ENCODE results near the gene MRPS18C.

- TF ChIP-seq EP300 (IDR thresholded peaks at IDR 0.05; ENCODE audit: low read depth) (no peak), POLR2A (IDR thresholded peaks at IDR 0.05) (no peak)
- TF ChIP-seq, protein P1, sequence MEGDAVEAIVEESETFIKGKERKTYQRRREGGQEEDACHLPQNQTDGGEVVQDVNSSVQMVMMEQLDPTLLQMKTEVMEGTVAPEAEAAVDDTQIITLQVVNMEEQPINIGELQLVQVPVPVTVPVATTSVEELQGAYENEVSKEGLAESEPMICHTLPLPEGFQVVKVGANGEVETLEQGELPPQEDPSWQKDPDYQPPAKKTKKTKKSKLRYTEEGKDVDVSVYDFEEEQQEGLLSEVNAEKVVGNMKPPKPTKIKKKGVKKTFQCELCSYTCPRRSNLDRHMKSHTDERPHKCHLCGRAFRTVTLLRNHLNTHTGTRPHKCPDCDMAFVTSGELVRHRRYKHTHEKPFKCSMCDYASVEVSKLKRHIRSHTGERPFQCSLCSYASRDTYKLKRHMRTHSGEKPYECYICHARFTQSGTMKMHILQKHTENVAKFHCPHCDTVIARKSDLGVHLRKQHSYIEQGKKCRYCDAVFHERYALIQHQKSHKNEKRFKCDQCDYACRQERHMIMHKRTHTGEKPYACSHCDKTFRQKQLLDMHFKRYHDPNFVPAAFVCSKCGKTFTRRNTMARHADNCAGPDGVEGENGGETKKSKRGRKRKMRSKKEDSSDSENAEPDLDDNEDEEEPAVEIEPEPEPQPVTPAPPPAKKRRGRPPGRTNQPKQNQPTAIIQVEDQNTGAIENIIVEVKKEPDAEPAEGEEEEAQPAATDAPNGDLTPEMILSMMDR (IDR thresholded peaks at IDR 0.05): no peak
Observed at GRCh38 chr4:83440148-83440814, 15.6 kb upstream of the MRPS18C start.

All from transverse colon (tissue), 3 donors.